GM21390 (cell line): ENCODE data around the gene NOTCH3.

Source experiments
- ATAC-seq: cut with Tn5 transposase; IDR thresholded peaks from one replicate; pipeline ENCODE4 v1.9.1; 2021; ENCODE audit not compliant: unreplicated experiment

The NOTCH3 gene

GRCh38 chr19:15123900-15124299 lies 76.9 kb downstream of the NOTCH3 start:
- ATAC-seq, result no peak

GRCh38 chr19:15123031-15123890 lies 77.5 kb downstream of the NOTCH3 start:
- ATAC-seq, result no peak

- no peak for ATAC-seq
Observed at GRCh38 chr19:15122331-15123030, 78.3 kb downstream of the NOTCH3 start.

GRCh38 chr19:15120135-15121026 lies 80.4 kb downstream of the NOTCH3 start:
- no peak for ATAC-seq

GRCh38 chr19:15118789-15119494 lies 81.9 kb downstream of the NOTCH3 start:
- no peak for ATAC-seq

GRCh38 chr19:15118248-15118647 lies 82.5 kb downstream of the NOTCH3 start:
- no peak for ATAC-seq

GRCh38 chr19:15116856-15117255 lies 83.9 kb downstream of the NOTCH3 start:
- ATAC-seq, result no peak

- no peak for ATAC-seq
Observed at GRCh38 chr19:15115762-15116615, 84.8 kb downstream of the NOTCH3 start.

GRCh38 chr19:15115080-15115479 lies 85.7 kb downstream of the NOTCH3 start:
- ATAC-seq, result no peak

- no peak for ATAC-seq
Observed at GRCh38 chr19:15114153-15114540, 86.6 kb downstream of the NOTCH3 start.

- ATAC-seq, result no peak
Observed at GRCh38 chr19:15113245-15114152, 87.3 kb downstream of the NOTCH3 start.

- no peak for ATAC-seq
Observed at GRCh38 chr19:15112385-15112784, 88.4 kb downstream of the NOTCH3 start.

GRCh38 chr19:15111758-15112157 lies 89.0 kb downstream of the NOTCH3 start:
- no peak for ATAC-seq

- no peak for ATAC-seq
Observed at GRCh38 chr19:15110418-15110815, 90.4 kb downstream of the NOTCH3 start.

GRCh38 chr19:15109768-15110417 lies 90.9 kb downstream of the NOTCH3 start:
- no peak for ATAC-seq
